Fibroblast of skin of abdomen (primary cell): ENCODE data around the gene EDEM3.
"Not testable (repeated sequence)": the region's sequence is repeated elsewhere in the genome, so short reads cannot be mapped to it uniquely, and the experiment has no call there.

Experiments
- DNase-seq: peaks from one replicate; pipeline ENCODE4 v3.0.0-alpha.2; 2013

Gene EDEM3

GRCh38 chr1:184740344-184740743 lies 14.3 kb downstream of the EDEM3 start:
- DNase-seq = no peak

- no peak for DNase-seq
Observed at GRCh38 chr1:184739796-184740195, 14.9 kb downstream of the EDEM3 start.

- DNase-seq = no peak
Observed at GRCh38 chr1:184739070-184739469, 15.6 kb downstream of the EDEM3 start.

- DNase-seq = no peak
Observed at GRCh38 chr1:184734980-184735379, 19.7 kb downstream of the EDEM3 start.

GRCh38 chr1:184724843-184725242 lies 29.8 kb downstream of the EDEM3 start:
- no peak for DNase-seq

GRCh38 chr1:184716158-184716557 lies 38.5 kb downstream of the EDEM3 start:
- DNase-seq = peak; percentile 42

GRCh38 chr1:184709418-184709817 lies 45.2 kb downstream of the EDEM3 start:
- DNase-seq = no peak

- no peak for DNase-seq
Observed at GRCh38 chr1:184708084-184708676, 46.5 kb downstream of the EDEM3 start.

- no peak for DNase-seq
Observed at GRCh38 chr1:184705271-184705670, 49.4 kb downstream of the EDEM3 start.

- DNase-seq = no peak
Observed at GRCh38 chr1:184701816-184702215, 52.8 kb downstream of the EDEM3 start.

- DNase-seq = no peak
Observed at GRCh38 chr1:184698969-184699368, 55.7 kb downstream of the EDEM3 start.

GRCh38 chr1:184698016-184698415 lies 56.6 kb downstream of the EDEM3 start:
- peak; percentile 52 for DNase-seq

- DNase-seq = no peak
Observed at GRCh38 chr1:184696403-184696802, 58.3 kb downstream of the EDEM3 start.

GRCh38 chr1:184695023-184695422 lies 59.6 kb downstream of the EDEM3 start:
- DNase-seq = no peak

GRCh38 chr1:184693011-184693410 lies 61.6 kb downstream of the EDEM3 start:
- peak; percentile 88 for DNase-seq

- peak; percentile 69 for DNase-seq
Observed at GRCh38 chr1:184691719-184692324, 62.8 kb downstream of the EDEM3 start.

GRCh38 chr1:184686540-184686939 lies 68.1 kb downstream of the EDEM3 start:
- peak; percentile 18 for DNase-seq

GRCh38 chr1:184685116-184685515 lies 69.5 kb downstream of the EDEM3 start:
- DNase-seq = no peak

GRCh38 chr1:184684285-184685074 lies 70.2 kb downstream of the EDEM3 start:
- no peak for DNase-seq

- DNase-seq = no peak
Observed at GRCh38 chr1:184682956-184683355, 71.7 kb downstream of the EDEM3 start.

GRCh38 chr1:184680611-184681225 lies 73.9 kb downstream of the EDEM3 start:
- not testable (repeated sequence) for DNase-seq

GRCh38 chr1:184679472-184679871 lies 75.2 kb downstream of the EDEM3 start:
- DNase-seq = not testable (repeated sequence)

- DNase-seq = no peak
Observed at GRCh38 chr1:184677344-184677743, 77.3 kb downstream of the EDEM3 start.
